OCI-LY3 (cell line): ENCODE results near the gene SH3RF3.

Experiments
- EZH2phosphoT487 ChIP-seq: fragments of 200-600 bp; shearing (Covaris generic); IDR thresholded peaks from 2 replicates; pipeline ENCODE4 v1.6.1; 2018; ENCODE audit warnings: antibody characterized with exemption, mixed run types, low read depth
- TF ChIP-seq, protein P1 (sequence below): fragments of 200-600, 300-600 bp; sonication (generic); IDR thresholded peaks from 2 replicates; pipeline ENCODE4 v1.5.1; 2014; ENCODE audit warnings: antibody characterized with exemption, low read length, low read depth

DNA sequence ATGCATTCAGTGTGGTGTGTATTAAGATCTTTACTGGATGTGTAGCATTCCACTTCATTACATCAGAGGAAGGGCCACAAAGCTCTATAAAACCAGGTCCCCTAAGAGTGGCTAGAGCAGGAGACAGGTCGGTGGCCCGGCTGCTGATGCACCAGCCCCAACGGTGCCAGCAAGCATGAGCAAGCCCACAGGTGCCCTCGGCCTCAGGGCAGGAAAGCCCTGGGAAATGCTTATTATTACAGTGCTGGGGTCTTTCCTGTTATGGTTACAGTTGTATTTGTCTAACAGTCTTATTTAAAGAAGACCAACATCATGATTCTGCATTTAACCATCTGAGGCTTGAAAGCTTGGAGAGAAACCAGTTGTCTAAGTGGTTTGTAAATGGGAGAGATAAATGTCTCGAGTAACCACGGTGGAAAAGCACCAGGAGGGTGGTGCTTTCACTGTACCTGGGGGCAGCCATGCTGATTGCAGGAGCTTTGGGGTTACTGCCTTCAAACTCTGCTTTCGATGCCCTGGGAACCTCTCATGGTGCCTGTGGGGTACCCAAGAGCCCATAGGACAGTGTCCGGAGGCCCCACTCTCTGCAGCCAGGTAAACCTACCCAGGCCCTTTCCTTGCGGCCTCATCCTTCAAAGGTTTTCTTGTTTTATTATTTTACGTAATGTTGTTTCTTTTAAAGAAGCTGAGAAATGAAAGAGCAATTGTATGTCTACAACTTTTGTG, 133.1 kb downstream of the SH3RF3 start:
- TF ChIP-seq, protein P1, sequence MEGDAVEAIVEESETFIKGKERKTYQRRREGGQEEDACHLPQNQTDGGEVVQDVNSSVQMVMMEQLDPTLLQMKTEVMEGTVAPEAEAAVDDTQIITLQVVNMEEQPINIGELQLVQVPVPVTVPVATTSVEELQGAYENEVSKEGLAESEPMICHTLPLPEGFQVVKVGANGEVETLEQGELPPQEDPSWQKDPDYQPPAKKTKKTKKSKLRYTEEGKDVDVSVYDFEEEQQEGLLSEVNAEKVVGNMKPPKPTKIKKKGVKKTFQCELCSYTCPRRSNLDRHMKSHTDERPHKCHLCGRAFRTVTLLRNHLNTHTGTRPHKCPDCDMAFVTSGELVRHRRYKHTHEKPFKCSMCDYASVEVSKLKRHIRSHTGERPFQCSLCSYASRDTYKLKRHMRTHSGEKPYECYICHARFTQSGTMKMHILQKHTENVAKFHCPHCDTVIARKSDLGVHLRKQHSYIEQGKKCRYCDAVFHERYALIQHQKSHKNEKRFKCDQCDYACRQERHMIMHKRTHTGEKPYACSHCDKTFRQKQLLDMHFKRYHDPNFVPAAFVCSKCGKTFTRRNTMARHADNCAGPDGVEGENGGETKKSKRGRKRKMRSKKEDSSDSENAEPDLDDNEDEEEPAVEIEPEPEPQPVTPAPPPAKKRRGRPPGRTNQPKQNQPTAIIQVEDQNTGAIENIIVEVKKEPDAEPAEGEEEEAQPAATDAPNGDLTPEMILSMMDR: no peak
- TF ChIP-seq EZH2phosphoT487: no peak
